Measurements from ENCODE around the gene POU3F1. TPM values are rescaled to one million over a fixed set of nuclear protein-coding genes. Genes with fewer than 3 reads are reported as not detected.

POU3F1 gene
- polyA plus RNA-seq, 2 of the 4 experiments (the other 2 are of a cell fraction): not detected

GRCh38 chr1:38044221-38045215, 2.1 kb downstream of the POU3F1 start:
- 28% methylated on average over 54 of the region's 70 CpGs for WGBS (ENCODE audit: missing lambda C conversion rate)
- H3K4me3 ChIP-seq: peak overlapping the region; percentile 33
- FAIRE-seq (no peak), ATAC-seq (no peak), DNase-seq (ENCODE audit: low read depth in 1 of 2, low spot score in 1 of 2) (no peak)
- TF ChIP-seq SREBF2 (IDR thresholded peaks at IDR 0.05) (no peak), GATA3 (IDR thresholded peaks at IDR 0.05; ENCODE audit: borderline replicate concordance) (no peak), ZFP36 (IDR thresholded peaks at IDR 0.05; ENCODE audit: borderline replicate concordance, partially characterized antibody) (no peak), RFX5 (IDR thresholded peaks at IDR 0.05) (no peak), FOSL2 (IDR thresholded peaks at IDR 0.05) (no peak), FOSL2 (CRISPR knock-in tag; IDR thresholded peaks at IDR 0.05) (no peak), CBX8 (IDR thresholded peaks at IDR 0.05) (peak; percentile 94), MAFK (IDR thresholded peaks at IDR 0.05; ENCODE audit: partially characterized antibody) (no peak), ZC3H11A (IDR thresholded peaks at IDR 0.05) (no peak), POLR2AphosphoS2 (conservative IDR thresholded peaks at IDR 0.05; ENCODE audit: low read length) (no peak), RNF2 (IDR thresholded peaks at IDR 0.05; ENCODE audit: borderline replicate concordance, low read depth) (peak; percentile 93)
- no peak overlapping the region for H3K27ac ChIP-seq
- no peaks in the 10 kb centered on the region for H3K9me3 ChIP-seq
- H3K4me1 ChIP-seq: peaks cover 18% of the 10 kb centered on the region; the same call in 2 of the 3 replicates
- peak overlapping the region; percentile 99 for H3K4me2 ChIP-seq
- ChIA-PET CTCF (interaction anchor here (0.5 to 0.9 kb wide), 3 partner anchors 27 to 955 kb away, joined by 3 to 4 read pairs (median 3); no protein-coding TSS in a partner anchor), POLR2A (no interaction called here)

DNA sequence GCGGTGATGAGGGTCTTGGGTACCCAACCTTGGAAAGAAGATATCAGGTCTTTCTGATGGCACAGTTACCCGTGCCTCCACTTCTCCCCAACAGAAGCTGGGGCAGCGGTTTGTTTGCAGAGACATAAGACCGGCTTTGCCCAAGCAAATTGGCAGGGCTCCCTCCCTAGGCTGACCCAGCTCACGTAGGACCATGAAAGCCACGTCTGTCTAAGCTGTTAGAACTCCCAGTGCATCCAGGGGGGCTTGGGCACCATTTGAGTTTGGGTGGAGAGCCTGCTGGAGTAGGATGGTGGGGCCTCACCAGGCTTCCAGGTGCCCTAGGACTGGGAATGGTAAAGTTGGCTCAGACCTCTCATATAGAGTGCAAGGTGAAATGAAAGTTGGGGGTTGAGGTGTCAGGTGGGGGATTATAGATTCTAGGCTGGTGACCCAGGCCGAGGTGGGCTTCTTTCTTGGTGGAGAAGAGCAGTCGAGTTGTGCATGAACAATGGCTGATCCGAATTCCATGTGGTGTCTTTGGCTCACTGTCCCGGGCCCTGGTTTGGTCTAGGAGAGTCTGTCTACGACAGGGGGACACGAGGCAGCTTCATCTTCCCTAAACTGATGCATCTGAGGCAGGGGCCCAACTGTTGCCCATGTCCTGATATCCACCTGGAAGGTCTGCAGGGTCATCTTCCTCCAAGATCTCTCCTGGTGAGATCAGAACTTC, 3.4 kb downstream of the POU3F1 start:
- ATAC-seq (no peak), FAIRE-seq (no peak), DNase-seq (ENCODE audit: low read depth in 1 of 2, low spot score in 1 of 2) (no peak)
- CTCF ChIA-PET: interaction anchor here (1.6 kb wide), 1 partner anchor 792 kb away, joined by 4 read pairs; no protein-coding TSS in a partner anchor
- H3K4me3 ChIP-seq: no peak overlapping the region
- H3K4me2 ChIP-seq: no peak overlapping the region
- POLR2A ChIA-PET: no interaction called here
- no peak overlapping the region for H3K27ac ChIP-seq
- TF ChIP-seq RAD21 (conservative IDR thresholded peaks at IDR 0.05 in 1 of 2, IDR thresholded peaks at IDR 0.05 in 1 of 2) (no peak), EP300 (IDR thresholded peaks at IDR 0.05) (no peak), ESRRA (IDR thresholded peaks at IDR 0.05; ENCODE audit: borderline replicate concordance, low read length) (no peak), KDM1A (IDR thresholded peaks at IDR 0.05; ENCODE audit: low read depth) (no peak), RNF2 (IDR thresholded peaks at IDR 0.05; ENCODE audit: borderline replicate concordance, low read depth) (no peak), KDM5A (IDR thresholded peaks at IDR 0.05) (no peak), JUN (IDR thresholded peaks at IDR 0.05) (no peak), CHD2 (IDR thresholded peaks at IDR 0.05; ENCODE audit: low read length, partially characterized antibody) (no peak), CHD4 (IDR thresholded peaks at IDR 0.05; ENCODE audit: borderline replicate concordance) (no peak), ZSCAN20 (CRISPR knock-in tag; IDR thresholded peaks at IDR 0.05) (no peak)
- TF ChIP-seq, protein P1, sequence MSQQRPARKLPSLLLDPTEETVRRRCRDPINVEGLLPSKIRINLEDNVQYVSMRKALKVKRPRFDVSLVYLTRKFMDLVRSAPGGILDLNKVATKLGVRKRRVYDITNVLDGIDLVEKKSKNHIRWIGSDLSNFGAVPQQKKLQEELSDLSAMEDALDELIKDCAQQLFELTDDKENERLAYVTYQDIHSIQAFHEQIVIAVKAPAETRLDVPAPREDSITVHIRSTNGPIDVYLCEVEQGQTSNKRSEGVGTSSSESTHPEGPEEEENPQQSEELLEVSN (IDR thresholded peaks at IDR 0.05; ENCODE audit: borderline replicate concordance, low read depth): no peak
- WGBS (ENCODE audit: missing lambda C conversion rate): 66% methylated on average over 7 of the region's 12 CpGs
- peaks cover 30% of the 10 kb centered on the region; the same call in 2 of the 3 replicates for H3K4me1 ChIP-seq
- H3K9me3 ChIP-seq: no peaks in the 10 kb centered on the region

All from A549 (cell line).